Astrocyte of the hippocampus (primary cell): ENCODE results near the gene GTF2E1.
"Not testable (repeated sequence)": the region's sequence is repeated elsewhere in the genome, so short reads cannot be mapped to it uniquely, and the experiment has no call there.

Experiments used
- DNase-seq: peaks from one replicate; pipeline ENCODE4 v3.0.0; 2011; ENCODE audit warnings: low read depth, low spot score

The GTF2E1 gene

DNA sequence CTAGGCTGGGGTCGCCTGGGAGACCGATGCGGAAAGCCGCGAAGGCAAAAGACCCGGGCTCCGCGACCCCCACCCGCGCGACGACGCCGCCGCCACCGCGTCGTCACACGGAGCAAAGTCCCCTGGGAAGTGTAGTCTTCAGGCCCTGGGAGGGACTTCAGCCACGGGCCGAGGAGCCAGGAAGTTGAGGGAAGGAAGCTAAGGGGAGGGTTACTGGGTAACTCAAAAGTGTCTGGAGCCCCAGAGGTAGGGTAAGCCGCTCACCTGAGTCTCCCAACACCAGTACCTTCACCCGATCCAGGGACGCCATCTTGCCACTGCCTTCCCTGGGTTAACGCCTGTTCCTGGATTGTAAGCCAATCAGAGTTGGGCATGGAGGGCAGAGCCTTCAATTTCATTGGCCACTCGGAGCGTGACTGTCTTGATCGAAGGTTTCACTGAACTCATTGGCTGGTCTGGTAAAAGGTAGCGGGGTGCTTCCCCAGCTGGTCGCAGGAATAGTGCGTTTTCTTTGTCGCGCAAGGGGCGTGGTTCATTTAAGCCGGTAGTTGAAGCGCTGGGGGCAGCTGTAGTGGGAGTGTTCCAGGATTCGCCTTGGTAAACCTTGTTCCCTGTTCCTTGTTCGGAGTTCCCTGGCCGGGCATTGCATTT is at the start of gene GTF2E1, which contains the start of gene RABL3:
TSS of gene GTF2E1 (plus strand) at position 547 of the 651 bp plus-strand sequence. CDS start 7,809 bp downstream, outside the sequence.
TSS of gene RABL3 (minus strand) at position 319 of the 651 bp plus-strand sequence. CDS start at position 310, 9 bp downstream.
- DNase-seq = peak; percentile 100

DNA sequence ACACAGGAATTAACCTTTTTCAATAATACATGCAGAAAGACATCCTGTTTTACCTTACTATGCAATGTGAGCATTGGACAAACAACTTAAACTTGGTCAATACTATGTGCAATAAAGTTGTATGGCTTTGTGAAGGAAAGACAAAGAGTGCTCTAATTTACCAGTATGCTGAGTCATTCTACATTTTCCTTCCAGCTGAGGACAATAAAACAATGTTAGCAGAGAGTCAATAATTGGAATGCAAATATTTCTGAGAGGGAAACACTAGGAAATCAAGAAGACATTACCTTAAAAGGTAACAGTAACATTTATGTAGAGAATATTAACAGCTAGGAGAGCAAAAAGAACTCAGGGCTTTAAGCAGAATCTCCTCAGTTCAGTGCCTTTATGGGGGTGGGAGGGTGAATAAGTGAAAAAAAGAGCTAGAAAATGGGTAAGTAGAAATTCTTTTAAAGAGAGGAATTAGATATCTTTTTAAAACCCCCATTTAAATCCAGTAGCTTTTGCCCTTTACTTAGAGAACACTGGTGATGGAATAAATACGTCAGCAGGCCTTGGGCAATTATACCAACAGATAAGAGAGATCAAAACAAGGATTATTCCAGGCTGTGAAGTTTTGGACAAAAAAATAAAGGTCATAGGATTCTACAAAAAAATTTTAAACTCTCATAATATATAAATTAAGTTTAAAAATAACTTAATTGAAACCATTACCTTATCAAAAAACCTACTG is 48.9 kb upstream of the GTF2E1 start:
- DNase-seq = peak; percentile 41

DNA sequence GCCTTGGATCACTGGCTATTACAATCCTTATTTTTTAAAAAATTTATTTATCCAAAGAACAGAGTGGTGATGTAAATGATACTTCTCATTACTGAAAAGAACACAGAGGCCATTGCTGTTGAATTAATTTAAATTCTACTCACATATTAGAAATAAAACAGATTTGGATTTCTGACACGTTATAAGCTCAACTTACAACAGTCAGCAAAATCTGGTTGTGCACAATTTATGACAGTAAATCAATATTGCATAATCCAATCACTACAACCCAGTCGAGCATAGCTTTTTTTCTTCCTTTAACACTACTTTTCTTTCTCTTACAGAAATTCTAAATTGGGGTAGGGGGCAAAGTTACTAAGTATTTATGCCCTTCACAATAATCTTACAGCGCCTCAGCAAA is 43.2 kb upstream of the GTF2E1 start:
- DNase-seq = no peak

DNA sequence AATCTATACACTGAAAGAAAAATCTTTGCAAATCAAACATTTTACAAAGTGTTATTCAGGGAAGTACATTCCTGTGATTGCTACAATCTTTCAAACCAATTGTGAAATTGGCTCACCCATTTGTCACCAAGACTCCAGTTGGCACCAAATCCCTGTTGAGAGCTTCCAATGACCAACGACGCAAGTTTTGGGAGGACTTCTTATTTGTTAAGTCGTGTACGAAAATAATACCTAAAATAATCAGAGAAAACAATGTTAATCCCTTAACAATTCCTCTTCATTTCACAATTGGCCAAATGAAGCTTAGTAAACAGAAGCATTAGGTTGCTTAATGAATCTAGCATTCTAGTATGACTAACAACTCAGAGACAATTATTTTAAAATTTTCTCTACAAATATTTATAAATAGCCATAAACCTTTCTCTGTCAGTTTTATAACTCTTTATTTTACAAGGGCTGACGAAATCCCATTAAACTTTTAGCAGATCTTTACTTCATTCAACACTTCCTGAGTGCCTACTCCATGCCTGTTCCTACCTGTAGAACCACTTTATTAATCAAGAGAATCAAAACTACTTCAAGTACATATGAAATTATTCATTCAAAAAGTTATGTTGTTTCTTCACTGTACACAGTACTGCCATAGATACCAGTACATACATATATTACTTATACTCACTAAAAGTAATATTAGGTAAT is 36.5 kb upstream of the GTF2E1 start:
- no peak for DNase-seq

DNA sequence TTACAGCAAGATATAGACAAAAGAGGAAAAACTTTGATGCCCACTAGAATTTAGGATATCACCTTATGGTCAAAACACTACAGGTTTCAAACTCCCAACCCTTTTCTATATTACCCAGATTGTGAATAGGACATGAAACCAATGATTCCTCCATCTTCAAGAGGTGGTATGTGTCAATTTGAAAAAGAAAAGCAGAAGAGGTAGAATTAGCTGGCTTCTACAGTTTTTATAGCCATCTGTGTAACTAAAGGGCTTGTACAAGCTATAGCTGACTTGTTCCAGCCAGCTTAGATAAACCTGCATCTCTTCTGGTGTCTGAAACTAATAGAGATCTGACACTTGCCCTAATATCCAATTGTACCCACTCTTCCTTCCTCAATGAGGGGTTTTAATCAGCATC is 35.6 kb upstream of the GTF2E1 start:
- DNase-seq = no peak

DNA sequence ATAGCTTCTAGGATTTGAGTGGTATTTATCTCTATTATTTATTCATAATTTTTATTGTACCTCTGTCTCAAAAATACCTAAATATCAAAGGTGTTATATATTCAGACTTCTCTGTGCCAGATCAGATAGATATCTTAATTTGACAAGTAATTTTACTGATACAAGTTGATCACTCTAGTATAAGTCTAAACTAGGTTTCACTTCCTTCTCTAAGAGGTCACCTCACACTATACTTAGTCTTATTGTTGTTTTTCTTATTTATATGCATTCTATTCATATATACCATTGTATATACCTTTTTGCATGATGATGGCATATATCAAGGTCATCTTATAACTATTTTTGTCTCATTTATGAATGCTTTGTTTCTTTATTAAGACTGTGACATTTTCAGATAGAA is 34.1 kb upstream of the GTF2E1 start:
- no peak for DNase-seq

DNA sequence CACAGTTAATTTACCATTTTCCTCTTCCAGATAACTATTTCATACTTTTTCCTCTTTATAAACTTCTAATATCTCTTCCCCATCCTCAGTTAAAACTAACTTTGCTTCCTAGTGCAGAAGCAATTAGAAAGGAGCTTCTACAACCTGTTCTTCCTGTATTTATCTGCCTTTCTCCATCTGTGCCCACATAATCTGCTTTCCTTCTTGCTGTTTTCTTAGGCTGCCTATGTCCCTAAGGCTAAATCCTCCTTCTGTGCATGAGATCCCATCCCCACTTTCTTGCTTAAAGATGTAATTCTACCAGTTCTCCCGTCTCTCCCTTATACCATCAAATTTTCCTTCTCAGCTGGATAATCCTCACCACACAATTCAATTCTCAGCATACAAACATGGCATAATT is 32.2 kb upstream of the GTF2E1 start:
- no peak for DNase-seq

DNA sequence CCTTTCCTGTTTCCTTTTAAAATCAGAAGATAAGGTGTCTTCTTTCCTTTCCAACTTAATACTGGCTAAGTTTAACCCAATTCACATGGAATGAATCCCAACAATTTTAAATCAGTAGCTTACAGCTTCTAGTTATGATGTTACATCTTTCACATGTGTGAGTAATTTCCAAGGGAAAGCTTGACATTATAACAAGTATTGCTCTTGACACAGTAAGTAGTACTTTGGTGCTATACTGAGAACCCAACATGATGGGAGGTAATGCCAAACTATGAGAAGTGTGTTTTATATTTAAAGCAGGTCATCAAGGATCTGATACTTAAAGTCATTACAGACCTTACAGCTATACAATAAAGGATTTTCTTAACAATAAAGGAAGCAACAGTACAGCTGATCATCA is 29.3 kb upstream of the GTF2E1 start:
- no peak for DNase-seq

DNA sequence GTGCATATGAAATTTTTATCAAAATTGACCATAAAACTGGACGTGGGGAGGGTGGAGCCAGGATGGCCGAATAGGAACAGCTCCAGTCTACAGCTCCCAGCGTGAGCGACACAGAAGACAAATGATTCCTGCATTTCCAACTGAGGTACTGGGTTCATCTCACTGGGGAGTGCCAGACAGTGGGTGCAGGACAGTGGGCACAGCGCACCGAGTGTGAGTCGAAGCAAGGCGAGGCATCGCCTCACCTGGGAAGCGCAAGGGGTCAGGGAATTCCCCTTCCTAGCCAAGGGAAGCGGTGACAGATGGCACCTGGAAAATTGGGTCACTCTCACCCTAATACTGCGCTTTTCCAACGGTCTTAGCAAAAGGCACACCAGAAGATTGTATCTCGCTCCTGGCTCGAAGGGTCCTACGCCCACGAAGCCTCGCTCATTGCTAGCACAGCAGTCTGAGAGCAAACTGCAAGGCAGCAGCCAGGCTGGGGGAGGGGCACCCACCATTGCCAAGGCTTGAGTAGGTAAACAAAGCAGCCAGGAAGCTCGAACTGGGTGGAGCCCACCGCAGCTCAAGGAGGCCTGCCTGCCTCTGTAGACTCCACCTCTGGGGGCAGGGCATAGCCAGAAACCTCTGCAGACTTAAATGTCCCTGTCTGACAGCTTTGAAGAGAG is 23.2 kb upstream of the GTF2E1 start:
- DNase-seq = not testable (repeated sequence)

DNA sequence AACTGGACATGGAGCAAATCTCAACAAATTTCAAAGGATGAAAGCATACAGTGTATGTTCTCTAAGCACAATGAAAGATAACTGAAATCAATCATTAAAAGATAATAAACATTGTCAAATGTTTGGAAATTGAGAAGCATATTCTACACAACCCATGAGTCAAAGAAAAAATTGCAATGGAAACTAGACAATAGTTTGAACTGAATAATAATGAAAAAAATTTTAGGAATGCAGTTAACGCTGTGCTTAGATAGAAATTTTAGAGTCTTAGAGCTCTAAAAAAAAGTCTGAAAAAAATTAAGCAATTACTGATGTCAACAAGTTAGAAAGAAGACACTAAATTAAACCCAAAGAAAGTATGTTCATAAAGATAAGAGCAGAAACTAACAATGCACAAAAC is 15.8 kb upstream of the GTF2E1 start:
- DNase-seq = no peak

DNA sequence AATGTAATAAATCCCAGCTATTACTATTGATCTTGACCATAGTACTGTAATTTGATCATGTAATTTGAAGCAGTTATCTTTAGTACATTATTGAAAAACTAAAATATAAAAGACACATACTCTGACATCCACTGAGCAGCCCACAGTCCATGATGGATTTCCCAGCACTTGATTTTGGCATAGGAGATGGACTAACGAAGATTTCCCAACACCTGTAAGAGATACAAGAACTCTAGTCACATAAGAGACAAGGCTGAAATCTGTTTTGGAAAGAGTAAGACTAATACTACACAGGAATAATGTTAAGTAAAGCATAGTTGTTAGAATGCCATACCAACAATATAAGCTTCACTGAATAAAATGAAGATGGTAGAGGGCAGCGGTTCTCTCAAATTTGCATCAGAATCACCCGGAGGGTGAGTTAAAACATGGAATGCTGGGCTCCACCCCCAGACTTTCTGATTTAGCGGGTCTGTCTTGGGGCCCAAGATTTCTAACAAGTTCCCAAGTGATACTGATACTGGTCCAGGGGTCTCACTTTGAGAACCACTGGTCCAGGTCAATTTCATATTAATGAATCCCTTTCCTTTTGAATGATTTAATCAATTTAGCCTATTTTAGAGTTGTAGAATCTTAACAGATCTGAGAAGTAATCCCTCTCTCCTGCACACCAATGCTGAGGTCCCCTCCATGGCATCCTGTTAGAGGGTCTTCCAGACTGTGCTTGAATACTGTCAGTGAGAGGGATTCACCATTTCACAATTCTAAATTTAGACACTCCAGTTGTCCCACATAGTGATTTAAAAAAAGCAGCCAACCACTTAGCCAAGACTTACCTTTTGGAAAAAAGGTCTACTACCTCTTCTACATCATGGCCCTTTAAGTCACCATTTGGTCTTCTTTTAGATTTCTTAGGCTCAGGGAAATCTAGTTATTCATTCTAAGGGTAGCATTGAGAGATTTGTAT is 11.7 kb upstream of the GTF2E1 start:
- no peak for DNase-seq

DNA sequence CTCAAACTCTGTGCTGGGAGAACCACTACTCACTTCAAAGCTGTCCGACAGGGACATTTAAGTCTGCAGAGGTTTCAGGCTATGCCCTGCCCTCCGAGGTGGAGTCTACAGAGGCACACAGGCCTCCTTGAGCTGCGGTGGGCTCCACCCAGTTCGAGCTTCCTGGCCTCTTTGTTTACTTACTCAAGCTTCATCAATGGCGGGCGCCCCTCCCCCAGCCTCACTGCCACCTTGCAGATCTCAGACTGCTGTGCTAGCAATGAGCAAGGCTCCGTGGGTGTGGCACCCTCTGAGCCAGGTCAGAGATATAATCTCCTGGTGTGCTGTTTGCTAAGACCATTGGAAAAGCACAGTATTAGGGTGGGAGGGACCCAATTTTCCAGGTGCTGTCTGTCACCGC is 4.5 kb upstream of the GTF2E1 start:
- DNase-seq = not testable (repeated sequence)

DNA sequence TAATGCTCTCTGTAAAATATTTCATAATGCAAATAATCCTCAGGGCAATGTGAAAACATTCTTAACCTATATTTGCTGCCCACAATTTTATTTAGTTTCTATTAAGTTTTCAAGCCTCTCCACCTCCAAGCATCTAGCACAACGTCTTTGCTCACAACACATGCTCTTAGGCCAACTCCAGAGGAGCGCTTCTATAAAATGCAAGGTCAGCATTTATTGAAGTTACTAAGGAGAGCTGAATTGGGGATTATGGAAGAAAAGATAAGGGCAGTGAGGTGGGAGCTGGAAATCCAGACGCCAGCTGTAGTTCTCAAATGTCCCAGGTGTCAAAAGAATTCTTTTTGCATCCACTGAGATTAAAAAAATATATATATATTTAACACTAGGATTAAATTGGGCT is 1.2 kb upstream of the GTF2E1 start:
- no peak for DNase-seq

DNA sequence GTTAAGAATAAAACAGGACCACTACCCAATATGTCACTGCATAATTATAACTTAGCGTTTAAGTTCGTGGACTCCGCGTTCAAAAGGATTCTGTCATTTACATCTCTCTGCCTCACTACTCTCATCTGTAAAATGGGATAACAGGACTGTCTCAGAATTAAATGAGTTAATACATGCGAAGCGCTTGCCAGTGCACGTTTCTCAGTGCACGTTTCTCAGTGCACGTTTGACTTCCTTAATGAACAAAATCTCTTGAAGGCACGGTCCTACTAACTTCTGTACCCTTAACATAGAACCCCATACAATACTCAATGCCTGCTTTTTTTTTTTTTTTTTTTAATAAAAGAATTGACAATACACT is 727 bp upstream of the GTF2E1 start:
- no peak for DNase-seq

DNA sequence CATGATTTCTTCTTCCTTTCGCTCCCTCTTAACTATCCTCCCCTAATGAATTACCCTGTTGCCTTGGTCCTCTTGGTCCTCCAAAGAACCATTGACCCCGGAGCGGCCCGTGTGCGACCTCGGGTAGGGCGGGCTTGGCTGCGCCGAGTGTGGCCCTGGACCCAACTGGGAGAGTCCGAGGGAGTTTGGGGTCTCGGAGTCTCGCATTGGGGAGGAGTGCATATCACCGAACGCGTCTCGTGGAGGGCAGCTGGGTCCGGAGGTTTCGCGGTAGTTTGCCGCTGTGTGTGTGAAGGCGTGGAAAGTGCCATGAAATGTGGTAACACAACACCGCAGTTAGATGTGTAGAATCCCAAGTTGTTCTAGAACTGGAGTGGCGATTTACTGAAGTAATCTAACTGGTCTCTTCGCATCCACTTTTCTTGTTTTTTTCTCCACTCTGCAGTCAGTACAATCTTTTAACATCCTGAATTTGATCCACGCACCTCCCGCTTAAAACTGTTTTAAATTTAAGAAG is 363 bp downstream of the GTF2E1 start:
- no peak for DNase-seq

DNA sequence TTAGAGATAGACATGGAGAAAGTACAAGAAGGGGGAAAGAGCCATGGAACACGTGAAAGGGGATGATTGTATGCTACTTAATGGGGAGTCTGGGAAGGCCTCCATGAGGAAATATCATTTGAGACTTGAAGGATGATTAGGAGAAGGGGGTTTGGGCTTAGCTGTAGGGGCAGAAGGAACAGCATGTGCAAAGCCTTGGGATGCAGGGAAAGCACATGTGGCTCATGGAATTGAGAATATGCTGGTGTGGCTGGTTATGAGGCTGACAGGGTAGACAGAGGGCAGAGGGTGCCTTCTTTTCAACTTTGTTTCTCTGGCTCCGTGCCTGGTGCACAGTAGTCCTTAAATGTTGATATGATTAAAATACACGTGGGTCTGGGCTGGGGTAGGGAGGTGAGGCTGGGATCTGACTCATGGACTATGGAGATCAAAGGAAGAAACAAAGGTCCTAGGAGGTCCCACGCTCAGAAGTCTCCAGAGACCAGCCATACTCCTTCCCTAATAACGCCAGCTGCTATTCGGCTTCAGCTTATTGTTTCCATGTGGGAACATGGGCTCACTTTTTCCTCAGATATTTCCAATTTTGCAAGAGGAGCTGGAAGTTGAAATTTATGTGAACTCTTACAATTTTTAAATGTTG is 1.1 kb downstream of the GTF2E1 start:
- no peak for DNase-seq

DNA sequence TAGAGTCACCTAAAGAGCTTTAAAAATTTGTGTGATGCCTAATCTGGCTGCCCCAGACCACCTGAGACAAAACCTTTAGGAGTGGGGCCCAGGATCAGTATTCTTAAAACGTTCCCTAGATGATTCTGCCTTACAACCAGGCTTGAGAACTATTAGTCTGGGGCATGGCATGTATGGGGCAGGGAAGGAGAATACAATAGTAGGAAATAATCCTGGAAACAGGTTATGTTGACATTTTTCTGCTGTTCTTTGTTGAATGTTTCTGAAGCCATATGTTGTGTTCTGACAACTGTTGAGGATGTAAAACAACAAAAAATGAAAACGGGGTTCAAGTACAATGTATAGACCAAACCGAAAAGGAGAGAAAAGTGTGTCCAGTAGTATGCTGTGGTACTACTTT is 2.9 kb downstream of the GTF2E1 start:
- DNase-seq = no peak

DNA sequence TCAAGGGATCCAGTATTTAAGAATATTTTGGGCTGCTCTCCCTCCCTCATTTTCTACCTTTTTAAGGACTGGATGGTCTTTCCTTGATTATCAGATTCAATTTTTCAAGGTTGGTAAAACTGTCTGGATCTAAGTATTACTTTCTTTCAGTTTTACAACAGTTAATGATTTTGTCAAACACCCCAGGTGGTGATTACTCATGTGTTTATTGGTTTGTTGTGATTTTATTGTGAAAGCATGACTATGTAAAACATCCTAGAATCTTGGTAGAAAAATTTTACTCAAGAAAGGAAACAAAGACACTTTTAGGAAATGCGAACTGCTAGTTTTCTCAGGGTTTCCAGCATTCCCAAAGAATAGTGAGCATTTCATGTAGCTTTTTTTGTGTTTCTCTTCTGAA is 7.3 kb downstream of the GTF2E1 start:
- DNase-seq = peak; percentile 5

DNA sequence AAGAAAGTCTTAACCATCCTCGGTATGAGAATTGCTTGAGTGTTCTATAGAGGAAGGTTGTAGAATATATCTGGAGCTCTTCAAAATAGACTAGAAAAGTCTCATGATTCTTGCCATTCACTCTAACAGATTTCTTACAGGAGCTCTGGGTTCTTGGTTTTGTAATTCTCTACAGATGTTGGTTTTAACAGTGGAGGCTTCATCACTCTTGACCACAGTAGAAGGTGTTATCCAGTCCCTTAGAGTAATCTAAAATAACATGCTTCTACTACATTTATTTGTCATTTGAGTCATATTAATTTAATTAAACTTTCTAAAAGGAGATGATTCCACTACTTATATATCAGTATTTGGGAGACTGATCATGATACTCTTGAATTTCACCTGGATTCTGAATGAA is 9.7 kb downstream of the GTF2E1 start:
- no peak for DNase-seq

DNA sequence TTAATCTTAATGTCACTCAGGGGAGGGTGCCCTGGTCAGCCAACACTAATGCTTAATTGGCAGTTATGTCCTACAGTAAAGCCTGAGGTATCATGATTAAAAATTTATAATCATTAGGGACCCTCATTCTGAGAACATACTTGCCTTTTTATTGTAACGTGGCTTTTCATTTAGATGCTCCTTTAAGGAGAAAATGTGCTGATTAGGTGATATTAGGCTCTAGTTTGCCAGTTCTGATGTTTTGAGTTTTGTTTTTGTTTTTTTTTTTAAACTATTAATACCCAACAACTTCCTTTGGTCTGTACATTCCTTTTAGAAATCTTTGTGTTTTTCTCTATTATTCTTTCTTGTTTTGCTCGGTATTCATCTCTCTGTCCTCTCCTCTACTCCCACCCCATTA is 10.3 kb downstream of the GTF2E1 start:
- no peak for DNase-seq
